BE2C (cell line): ENCODE measurements around the gene SRGAP1.
"Not testable (repeated sequence)": the region's sequence is repeated elsewhere in the genome, so short reads cannot be mapped to it uniquely, and the experiment has no call there.

ENCODE experiments used
- DNase-seq: peaks from one replicate; pipeline ENCODE4 v3.0.0-alpha.2; 2020
- H3K27me3 ChIP-seq: fragments of 250-450 bp; sonication (Bioruptor Pico); 2 replicates; pipeline ENCODE4 v1.5.1; 2020; ENCODE audit warnings: mild to moderate bottlenecking
- H3K36me3 ChIP-seq: fragments of 250-450 bp; sonication (Bioruptor Pico); 2 replicates; pipeline ENCODE4 v1.5.1; 2020; ENCODE audit warnings: mild to moderate bottlenecking
- H3K4me1 ChIP-seq: fragments of 250-450 bp; sonication (Bioruptor Pico); 2 replicates; pipeline ENCODE4 v1.5.1; 2020
- H3K4me3 ChIP-seq: 2 replicates; pipeline ENCODE4 v1.5.1; 2011; ENCODE audit warnings: low read depth, low read length
- H3K9me3 ChIP-seq: fragments of 250-450 bp; sonication (Bioruptor Pico); 2 replicates; pipeline ENCODE4 v1.5.1; 2020
- TF ChIP-seq, protein P1 (sequence below): IDR thresholded peaks from 2 replicates; pipeline ENCODE4 v1.5.1; 2012; ENCODE audit warnings: mild to moderate bottlenecking, low read depth, low read length

The SRGAP1 gene

DNA sequence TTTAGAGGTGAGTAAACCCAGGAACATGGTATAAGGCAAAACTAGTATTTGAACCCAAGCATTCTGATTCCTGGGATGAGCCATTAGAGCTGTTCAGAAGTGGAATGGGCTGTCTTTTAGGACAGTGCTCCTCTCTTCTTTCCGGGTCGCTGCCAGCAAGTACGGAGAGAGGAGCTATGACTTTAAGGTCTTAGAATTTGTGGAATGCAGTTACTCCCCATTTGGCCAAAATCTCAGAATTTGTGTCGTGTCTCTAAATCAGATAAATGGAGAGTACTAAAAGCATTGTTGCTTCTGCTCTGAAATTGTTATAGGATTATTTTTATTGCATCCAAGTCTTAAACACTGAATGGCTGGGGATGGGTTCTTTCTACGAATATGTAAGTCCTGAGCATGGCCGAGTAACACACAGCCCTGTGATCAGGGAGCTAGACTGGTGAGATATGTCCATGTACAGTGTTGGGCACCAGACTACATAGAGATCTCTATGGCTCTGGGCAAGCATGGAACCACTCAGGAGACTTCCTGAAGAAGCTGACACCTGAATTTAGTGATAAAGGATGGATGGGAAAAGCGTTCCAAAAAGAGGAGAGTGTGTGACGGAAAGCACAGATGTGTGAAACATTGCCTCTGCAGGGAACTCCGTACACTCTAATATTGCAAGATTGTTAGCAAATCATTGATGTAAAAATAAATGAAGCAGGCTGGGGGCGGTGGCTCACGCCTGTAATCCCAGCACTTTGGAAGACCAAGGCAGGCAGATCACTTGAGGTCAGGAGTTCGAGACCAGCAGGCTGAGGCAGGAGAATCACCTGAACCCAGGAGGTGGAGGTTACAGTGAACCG is 184.7 kb downstream of the SRGAP1 start:
- Histone ChIP-seq H3K4me3 (no peak overlapping the region), H3K36me3 (no peaks in the 10 kb centered on the region; the same call in 1 of the 2 replicates), H3K27me3 (no peaks in the 10 kb centered on the region), H3K4me1 (no peaks in the 10 kb centered on the region; the same call in 1 of the 2 replicates), H3K9me3 (no peaks in the 10 kb centered on the region)
- TF ChIP-seq, protein P1, sequence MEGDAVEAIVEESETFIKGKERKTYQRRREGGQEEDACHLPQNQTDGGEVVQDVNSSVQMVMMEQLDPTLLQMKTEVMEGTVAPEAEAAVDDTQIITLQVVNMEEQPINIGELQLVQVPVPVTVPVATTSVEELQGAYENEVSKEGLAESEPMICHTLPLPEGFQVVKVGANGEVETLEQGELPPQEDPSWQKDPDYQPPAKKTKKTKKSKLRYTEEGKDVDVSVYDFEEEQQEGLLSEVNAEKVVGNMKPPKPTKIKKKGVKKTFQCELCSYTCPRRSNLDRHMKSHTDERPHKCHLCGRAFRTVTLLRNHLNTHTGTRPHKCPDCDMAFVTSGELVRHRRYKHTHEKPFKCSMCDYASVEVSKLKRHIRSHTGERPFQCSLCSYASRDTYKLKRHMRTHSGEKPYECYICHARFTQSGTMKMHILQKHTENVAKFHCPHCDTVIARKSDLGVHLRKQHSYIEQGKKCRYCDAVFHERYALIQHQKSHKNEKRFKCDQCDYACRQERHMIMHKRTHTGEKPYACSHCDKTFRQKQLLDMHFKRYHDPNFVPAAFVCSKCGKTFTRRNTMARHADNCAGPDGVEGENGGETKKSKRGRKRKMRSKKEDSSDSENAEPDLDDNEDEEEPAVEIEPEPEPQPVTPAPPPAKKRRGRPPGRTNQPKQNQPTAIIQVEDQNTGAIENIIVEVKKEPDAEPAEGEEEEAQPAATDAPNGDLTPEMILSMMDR: no peak
- no peak for DNase-seq

DNA sequence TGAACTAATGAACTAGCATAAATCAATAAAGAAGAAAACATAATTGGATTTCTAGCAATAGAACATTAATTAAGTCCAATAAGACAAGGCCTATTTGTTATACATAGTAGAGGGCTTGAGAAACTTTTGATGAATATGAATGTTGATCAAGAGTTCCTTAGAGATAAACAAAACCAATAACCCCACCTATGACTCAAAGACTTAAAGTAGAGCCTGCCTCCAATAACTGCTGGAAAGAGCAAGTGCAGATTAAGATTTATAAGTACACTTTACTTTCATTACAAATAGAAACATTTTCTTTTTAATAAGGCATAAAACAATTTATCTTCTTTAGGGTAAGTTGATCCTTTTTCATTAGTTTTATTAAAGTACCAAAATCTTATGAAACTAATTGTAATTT is 185.7 kb downstream of the SRGAP1 start:
- Histone ChIP-seq H3K27me3 (no peaks in the 10 kb centered on the region), H3K9me3 (no peaks in the 10 kb centered on the region), H3K4me3 (no peak overlapping the region), H3K36me3 (no peaks in the 10 kb centered on the region; the same call in 1 of the 2 replicates), H3K4me1 (no peaks in the 10 kb centered on the region; the same call in 1 of the 2 replicates)
- TF ChIP-seq, protein P1: no peak
- no peak for DNase-seq

DNA sequence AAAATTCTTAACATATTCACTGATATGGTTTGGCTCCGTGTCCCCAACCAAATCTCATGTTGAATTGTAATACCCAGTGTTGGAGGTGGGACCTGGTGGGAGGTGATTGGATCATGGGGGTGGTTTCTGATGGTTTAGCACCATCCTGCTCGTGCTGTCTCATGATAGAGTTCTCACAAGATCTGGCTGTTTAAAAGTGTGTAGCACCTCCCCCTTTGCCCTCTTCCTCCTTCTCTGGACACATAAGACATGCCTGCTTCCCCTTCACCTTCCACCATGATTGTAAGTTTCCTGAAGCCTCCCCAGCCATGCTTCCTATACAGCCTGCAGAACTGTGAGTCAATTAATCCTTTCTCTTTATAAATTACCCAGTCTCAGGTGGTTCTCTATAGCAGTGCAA is 189.6 kb downstream of the SRGAP1 start:
- H3K9me3 ChIP-seq, H3K4me1 ChIP-seq, H3K4me3 ChIP-seq, DNase-seq, H3K27me3 ChIP-seq, H3K36me3 ChIP-seq: not testable (repeated sequence)

DNA sequence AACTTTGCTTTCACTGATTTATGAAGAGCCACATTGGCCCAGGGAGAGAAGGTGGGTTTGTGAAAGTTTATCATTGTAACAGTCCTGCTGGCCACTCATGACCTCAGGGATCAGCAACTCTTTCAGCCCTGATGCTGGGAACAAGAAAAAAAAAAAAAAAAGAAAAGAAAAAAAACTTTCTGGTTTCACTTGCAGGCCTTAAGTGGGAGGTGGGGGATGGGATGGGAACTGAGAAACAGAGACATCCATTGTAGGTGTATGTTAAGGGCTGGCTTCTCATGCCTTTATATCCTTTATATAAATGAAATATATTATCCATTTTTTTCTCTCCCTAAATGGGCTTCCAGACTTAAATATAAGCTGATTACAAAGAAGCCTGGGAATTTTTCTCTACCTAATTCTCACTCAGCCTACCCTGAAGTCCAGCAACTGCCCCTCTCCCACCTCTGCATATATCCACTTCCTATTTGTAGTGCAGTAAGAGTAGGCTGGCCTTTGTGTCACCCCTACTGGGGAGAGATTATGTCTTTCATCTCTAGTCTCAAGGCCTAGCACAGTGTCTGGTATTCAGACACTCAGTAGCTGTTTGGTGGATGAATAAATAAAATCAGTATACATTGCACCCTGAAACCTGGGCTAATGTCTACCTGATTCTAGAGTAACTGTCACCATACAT is 190.5 kb downstream of the SRGAP1 start:
- no peaks in the 10 kb centered on the region for H3K36me3 ChIP-seq
- no peaks in the 10 kb centered on the region for H3K27me3 ChIP-seq
- no peak for DNase-seq
- no peaks in the 10 kb centered on the region for H3K9me3 ChIP-seq
- TF ChIP-seq, protein P1: no peak
- H3K4me3 ChIP-seq: no peak overlapping the region
- H3K4me1 ChIP-seq: peaks cover 9% of the 10 kb centered on the region

DNA sequence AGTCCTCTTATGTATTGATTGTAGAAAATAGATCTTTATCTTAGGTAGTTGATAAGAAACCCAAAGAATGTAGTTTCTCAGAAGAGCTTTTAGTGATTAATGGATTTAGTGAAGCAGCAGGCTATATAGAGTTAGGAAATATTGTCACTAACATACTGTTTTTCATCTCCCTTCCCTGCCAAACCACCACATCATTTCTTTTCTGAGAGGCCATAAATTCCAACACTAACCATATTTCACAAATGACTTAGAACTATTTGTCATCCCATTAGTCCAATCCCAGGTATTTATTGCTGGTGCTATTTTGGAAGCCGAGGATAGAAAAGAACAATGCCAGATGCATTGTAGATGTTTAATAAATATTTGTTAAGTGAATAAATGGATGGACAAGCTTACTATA is 191.9 kb downstream of the SRGAP1 start:
- no peaks in the 10 kb centered on the region for H3K27me3 ChIP-seq
- DNase-seq: no peak
- H3K36me3 ChIP-seq: no peaks in the 10 kb centered on the region
- TF ChIP-seq, protein P1: no peak
- H3K4me3 ChIP-seq: no peak overlapping the region
- peaks cover 9% of the 10 kb centered on the region; the same call in 1 of the 2 replicates for H3K4me1 ChIP-seq
- H3K9me3 ChIP-seq: no peaks in the 10 kb centered on the region

- Histone ChIP-seq H3K36me3 (peaks cover 7% of the 10 kb centered on the region), H3K27me3 (no peaks in the 10 kb centered on the region), H3K9me3 (no peaks in the 10 kb centered on the region), H3K4me1 (peaks cover 17% of the 10 kb centered on the region), H3K4me3 (peak overlapping the region; percentile 40)
- DNase-seq: no peak
- TF ChIP-seq, protein P1: 0 out of 2 replicates have a peak, but pooled peaks have one; percentile 10
Measured at GRCh38 chr12:64039281-64039871, 194.9 kb downstream of the SRGAP1 start.
